ENCODE measurements around the gene APEX2.
"Not testable (repeated sequence)": the region's sequence is repeated elsewhere in the genome, so short reads cannot be mapped to it uniquely, and the experiment has no call there.

Gene APEX2

DNA sequence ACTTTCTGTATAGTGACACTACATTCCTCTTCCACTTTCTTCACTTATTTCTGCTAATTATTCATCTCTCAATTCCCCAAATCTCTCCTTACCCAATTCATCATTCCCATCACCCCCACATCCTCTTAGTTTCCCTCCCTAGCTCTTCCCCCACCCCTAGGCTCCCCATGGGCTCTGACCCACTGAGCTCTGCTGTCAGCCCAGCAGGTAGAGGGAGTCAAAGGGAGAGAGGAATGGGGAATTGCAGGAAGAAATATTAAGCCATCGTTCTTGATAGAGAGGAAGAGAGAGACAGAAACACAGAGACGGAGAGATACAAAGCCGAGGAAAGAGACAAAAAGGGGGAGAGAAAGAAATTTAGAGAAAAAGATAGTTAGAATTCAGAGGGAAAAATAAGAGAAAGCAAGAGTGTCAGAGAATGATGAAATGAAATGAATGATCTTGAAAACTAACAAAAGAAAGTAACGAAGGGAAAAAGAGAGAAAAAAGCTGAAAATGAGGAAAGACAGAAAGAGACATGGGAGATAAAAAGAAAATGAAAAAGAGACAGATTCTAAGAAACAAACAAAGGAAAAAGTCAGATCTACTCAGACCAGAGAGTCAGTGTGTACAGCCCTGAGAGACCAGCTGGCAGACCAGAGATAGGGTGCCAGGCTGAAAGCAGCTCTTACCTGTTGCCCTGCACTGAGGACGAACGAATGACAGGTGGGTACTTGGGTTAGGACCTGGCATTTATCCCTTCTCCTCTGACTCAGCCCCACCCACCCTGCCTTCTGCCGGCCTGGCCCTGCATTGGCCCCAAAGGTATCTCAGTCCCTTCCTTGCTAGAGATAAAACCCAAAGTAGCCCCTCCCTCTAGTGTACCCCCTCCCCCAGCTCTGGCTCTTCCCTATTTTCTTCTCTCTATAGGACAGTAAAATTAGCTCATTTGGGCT lies 30.4 kb downstream of the APEX2 start, which contains the start of gene ALAS2:
Gene ALAS2 (minus strand): TSS at position 707 of the 935 bp plus-strand sequence. CDS start 4,977 bp downstream, outside the sequence.
- in situ Hi-C loops (cut with HindIII; ENCODE audit: low sequenced_read_pairs) = no loop called here
- H3K4me3 ChIP-seq (ENCODE audit: low read depth, low read length) = no peak within 1 kb of the TSS
- TF ChIP-seq, protein P1, sequence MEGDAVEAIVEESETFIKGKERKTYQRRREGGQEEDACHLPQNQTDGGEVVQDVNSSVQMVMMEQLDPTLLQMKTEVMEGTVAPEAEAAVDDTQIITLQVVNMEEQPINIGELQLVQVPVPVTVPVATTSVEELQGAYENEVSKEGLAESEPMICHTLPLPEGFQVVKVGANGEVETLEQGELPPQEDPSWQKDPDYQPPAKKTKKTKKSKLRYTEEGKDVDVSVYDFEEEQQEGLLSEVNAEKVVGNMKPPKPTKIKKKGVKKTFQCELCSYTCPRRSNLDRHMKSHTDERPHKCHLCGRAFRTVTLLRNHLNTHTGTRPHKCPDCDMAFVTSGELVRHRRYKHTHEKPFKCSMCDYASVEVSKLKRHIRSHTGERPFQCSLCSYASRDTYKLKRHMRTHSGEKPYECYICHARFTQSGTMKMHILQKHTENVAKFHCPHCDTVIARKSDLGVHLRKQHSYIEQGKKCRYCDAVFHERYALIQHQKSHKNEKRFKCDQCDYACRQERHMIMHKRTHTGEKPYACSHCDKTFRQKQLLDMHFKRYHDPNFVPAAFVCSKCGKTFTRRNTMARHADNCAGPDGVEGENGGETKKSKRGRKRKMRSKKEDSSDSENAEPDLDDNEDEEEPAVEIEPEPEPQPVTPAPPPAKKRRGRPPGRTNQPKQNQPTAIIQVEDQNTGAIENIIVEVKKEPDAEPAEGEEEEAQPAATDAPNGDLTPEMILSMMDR (IDR thresholded peaks at IDR 0.05; ENCODE audit: low read depth, low read length) = no peak
- no peak for DNase-seq (ENCODE audit: low read depth, low spot score)

DNA sequence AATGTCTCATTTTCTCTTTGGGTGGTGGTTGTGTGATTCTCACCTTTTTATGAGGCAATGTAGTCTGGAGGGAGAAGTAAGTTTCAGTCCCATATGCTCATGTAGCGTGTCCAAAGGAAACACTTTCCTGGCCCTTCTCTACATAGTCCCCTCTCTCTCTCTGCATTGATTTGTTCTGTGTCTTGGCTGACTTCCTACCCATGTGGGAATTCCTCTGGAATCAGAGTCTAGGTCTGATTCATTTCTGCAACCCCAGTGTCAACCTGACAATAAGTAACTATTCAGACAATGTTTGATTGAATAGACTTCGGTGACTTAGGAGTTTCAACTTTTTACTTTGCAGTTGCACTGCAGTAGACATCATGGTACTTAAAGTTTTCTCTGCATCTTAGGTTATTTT lies 33.3 kb downstream of the APEX2 start:
- TF ChIP-seq, protein P1 (IDR thresholded peaks at IDR 0.05; ENCODE audit: low read depth, low read length) = no peak
- DNase-seq (ENCODE audit: low read depth, low spot score) = no peak
- in situ Hi-C loops (cut with HindIII; ENCODE audit: low sequenced_read_pairs) = no loop called here

GRCh38 chrX:55039471-55039870 lies 39.3 kb downstream of the APEX2 start:
- H3K4me3 ChIP-seq (ENCODE audit: low read depth, low read length) = no peak overlapping the region
- DNase-seq (ENCODE audit: low read depth, low spot score) = no peak
- TF ChIP-seq, protein P1 (IDR thresholded peaks at IDR 0.05; ENCODE audit: low read depth, low read length) = no peak
- in situ Hi-C loops (cut with HindIII; ENCODE audit: low sequenced_read_pairs) = no loop called here

More for the DNA sequence above, 33.3 kb downstream of the APEX2 start:
- H3K4me3 ChIP-seq (ENCODE audit: low read depth, low read length) = no peak overlapping the region

GRCh38 chrX:55041514-55041913 lies 41.4 kb downstream of the APEX2 start:
- TF ChIP-seq, protein P1 (IDR thresholded peaks at IDR 0.05; ENCODE audit: low read depth, low read length) = no peak
- H3K4me3 ChIP-seq (ENCODE audit: low read depth, low read length) = no peak overlapping the region
- no peak for DNase-seq (ENCODE audit: low read depth, low spot score)
- in situ Hi-C loops (cut with HindIII; ENCODE audit: low sequenced_read_pairs) = no loop called here

GRCh38 chrX:55050599-55050998 lies 50.4 kb downstream of the APEX2 start:
- DNase-seq (ENCODE audit: low read depth, low spot score); in situ Hi-C loops (cut with HindIII; ENCODE audit: low sequenced_read_pairs); H3K4me3 ChIP-seq (ENCODE audit: low read depth, low read length): not testable (repeated sequence)

DNA sequence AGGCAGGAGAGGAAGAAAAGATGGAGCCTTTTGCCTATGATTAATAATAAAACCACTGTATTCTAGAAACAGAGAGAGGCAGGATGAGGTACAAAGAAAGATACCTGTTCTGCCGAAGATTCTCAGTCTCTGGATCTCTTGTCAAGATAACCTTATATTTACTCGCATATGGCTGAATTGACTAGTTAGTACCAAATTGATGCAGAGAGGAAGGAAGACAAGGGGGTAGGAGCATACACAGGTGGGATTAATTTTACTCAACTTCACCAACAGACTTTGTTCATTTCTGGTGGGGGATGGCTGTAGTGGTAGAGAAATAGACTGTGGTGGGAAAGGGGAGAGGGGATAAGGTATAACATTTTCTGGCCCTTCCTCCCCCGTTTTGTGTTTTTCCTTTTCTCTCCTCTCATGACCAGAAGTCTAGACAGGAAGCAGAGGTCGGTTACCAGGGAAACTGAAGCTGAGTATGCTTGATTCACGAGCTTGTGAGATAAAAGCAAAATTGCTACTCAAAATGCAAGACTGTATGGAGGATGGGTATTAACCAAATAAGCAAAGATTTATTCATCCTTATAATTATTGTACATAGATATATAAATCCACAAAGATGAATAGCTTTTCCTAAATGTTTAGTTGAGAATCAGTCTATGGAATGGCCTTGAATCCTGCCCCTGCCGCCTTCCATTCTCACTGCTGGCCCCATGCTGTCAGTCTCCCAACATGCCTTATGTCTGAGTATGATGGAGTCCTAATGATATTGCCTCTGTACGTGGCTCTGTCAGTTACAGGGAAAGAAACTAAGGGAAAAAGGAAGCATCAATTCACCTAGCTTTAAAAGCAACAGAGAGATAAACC lies 56.9 kb downstream of the APEX2 start:
- no peak overlapping the region for H3K4me3 ChIP-seq (ENCODE audit: low read depth, low read length)
- TF ChIP-seq, protein P1 (IDR thresholded peaks at IDR 0.05; ENCODE audit: low read depth, low read length) = no peak
- in situ Hi-C loops (cut with HindIII; ENCODE audit: low sequenced_read_pairs) = no loop called here
- peak; percentile 33 for DNase-seq (ENCODE audit: low read depth, low spot score)

All from astrocyte of the spinal cord (primary cell).